T47D (cell line): Measurements from ENCODE around the gene TPRA1.
"Not testable (repeated sequence)": the region's sequence is repeated elsewhere in the genome, so short reads cannot be mapped to it uniquely, and the experiment has no call there.

Experiments
- DNase-seq, 2 experiments: peaks; one replicate each; pipeline versions ENCODE4 v3.0.0 to v3.0.0-alpha.2; 2011 to 2012; ENCODE audit warnings: low read depth in 1 of 2, low spot score in 1 of 2
- JUND ChIP-seq: IDR thresholded peaks from 2 replicates; pipeline ENCODE4 v1.6.1; 2012; ENCODE audit warnings: low read depth
- in situ Hi-C: cut with HindIII; loops from 2 replicates; pipeline ENCODE4 v1.10.0; 2016; ENCODE audit warnings: low sequenced_read_pairs, low pct_unique_long_range_greater_than_20kb

The TPRA1 gene

GRCh38 chr3:127532561-127533203, 57.9 kb downstream of the TPRA1 start:
- no peak for TF ChIP-seq JUND
- in situ Hi-C loops: no loop called here
- no peak for DNase-seq

- DNase-seq: no peak
- no peak for TF ChIP-seq JUND
- in situ Hi-C loops: no loop called here
These were observed 58.7 kb downstream of the TPRA1 start for GRCh38 chr3:127531821-127532220.

GRCh38 chr3:127530863-127531262, 59.7 kb downstream of the TPRA1 start:
- in situ Hi-C loops, DNase-seq: not testable (repeated sequence)

- DNase-seq: no peak
- TF ChIP-seq JUND: no peak
- in situ Hi-C loops: no loop called here
These were observed 61.0 kb downstream of the TPRA1 start for GRCh38 chr3:127529346-127530188.

- DNase-seq: peak in 1 of 2 experiments; percentile 23
- no peak for TF ChIP-seq JUND
- in situ Hi-C loops: no loop called here
These were observed 65.2 kb downstream of the TPRA1 start for GRCh38 chr3:127525373-127525772.

GRCh38 chr3:127524296-127524896, 66.1 kb downstream of the TPRA1 start:
- in situ Hi-C loops: no loop called here
- TF ChIP-seq JUND: no peak
- DNase-seq: no peak
